ENCODE results near the gene RNF214.
"Not testable (repeated sequence)": the region's sequence is repeated elsewhere in the genome, so short reads cannot be mapped to it uniquely, and the experiment has no call there.

DNA sequence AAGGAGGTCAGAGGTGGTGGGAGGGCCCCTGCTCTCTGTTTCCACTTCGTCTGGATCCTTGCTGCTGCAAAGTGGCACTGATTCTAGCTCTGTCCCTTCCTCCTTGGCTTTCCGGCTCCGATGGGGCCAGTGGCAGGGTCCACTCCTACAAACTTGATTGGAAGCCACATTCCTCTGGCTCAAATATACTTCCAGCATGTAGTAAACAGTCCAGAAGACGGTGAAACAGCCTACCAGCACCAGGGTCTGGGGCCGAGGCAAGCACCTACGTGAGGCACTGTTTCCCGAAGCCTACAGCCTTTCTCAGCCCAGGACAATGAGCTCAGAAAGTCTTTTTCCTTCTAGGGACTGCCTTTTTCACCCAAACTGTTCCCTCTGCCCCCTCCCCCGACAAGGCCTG, 26.4 kb upstream of the RNF214 start:
- not testable (repeated sequence) for TF ChIP-seq CTCF (IDR thresholded peaks at IDR 0.05; ENCODE audit: low read depth, low read length); EZH2phosphoT487 (IDR thresholded peaks at IDR 0.05; ENCODE audit: low read depth)
